ENCODE results near the gene ST6GALNAC1. TPM values are rescaled to one million over a fixed set of nuclear protein-coding genes. Genes with fewer than 3 reads are reported as not detected.

The ST6GALNAC1 gene
- polyA plus RNA-seq, 1 donor (not counting 4 experiments of a cell fraction or from before 2014, with no cell fraction given) = 0.46 TPM

DNA sequence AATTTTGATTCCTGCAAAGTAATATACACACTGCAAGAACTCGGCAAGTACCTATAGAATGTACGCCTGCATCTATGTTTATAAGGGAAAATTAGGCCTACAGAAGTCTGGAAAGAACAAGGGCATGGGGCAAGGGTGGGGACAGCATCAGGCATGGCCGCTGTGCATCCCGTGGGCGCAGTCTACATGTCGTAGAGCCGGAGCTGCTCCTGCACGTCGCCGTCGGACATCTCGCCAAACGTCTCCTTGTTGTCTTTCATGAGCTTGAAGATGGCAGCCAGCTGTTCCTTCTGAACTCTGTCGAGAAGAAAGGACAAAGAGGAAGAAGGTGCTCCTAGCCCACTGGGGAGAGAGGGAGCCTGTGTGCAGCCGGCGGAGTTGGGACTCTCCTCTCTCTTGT is 33.8 kb upstream of the ST6GALNAC1 start:
- Histone ChIP-seq H3K9me3 (ENCODE audit: control insufficient read depth, low read depth, low read length) (no peaks in the 10 kb centered on the region), H3K4me3 (ENCODE audit: control insufficient read depth in 2 of 3, extremely low read depth in 1 of 3, insufficient read depth in 2 of 3, low read depth in 1 of 3, low read length in 3 of 3) (no peak overlapping the region), H2AFZ (ENCODE audit: control insufficient read depth, low read length) (no peak overlapping the region), H3K4me2 (ENCODE audit: control insufficient read depth, extremely low read depth, insufficient read depth, low read depth, low read length) (no peak overlapping the region), H3K9me1 (ENCODE audit: control insufficient read depth, extremely low read depth, insufficient read depth, low read length) (no peaks in the 10 kb centered on the region), H3K36me3 (ENCODE audit: control insufficient read depth in 2 of 2, extremely low read depth in 1 of 2, insufficient read depth in 2 of 2, low read length in 2 of 2) (peaks cover 0 to 1% of the 10 kb centered on the region in 2 experiments), H4K20me1 (ENCODE audit: control insufficient read depth, extremely low read depth, insufficient read depth, low read length) (no peaks in the 10 kb centered on the region), H3K4me1 (ENCODE audit: control insufficient read depth, extremely low read depth, insufficient read depth, low read length) (peaks cover 5% of the 10 kb centered on the region), H3K27ac (ENCODE audit: control insufficient read depth, insufficient read depth, low read length) (no peak overlapping the region), H3K27me3 (ENCODE audit: control insufficient read depth, extremely low read depth, insufficient read depth, low read length) (no peaks in the 10 kb centered on the region), H3K79me2 (ENCODE audit: control insufficient read depth, insufficient read depth, low read length) (no peaks in the 10 kb centered on the region), H3K9ac (ENCODE audit: control insufficient read depth, extremely low read depth, insufficient read depth, low read length) (no peak overlapping the region)
- dilution Hi-C loops (cut with MboI; ENCODE audit: extremely low pct_ligation_motif_present, low sequenced_read_pairs) = no loop called here
- TF ChIP-seq EZH2 (IDR thresholded peaks at IDR 0.05; ENCODE audit: low read length) = no peak
- TF ChIP-seq, protein P1, sequence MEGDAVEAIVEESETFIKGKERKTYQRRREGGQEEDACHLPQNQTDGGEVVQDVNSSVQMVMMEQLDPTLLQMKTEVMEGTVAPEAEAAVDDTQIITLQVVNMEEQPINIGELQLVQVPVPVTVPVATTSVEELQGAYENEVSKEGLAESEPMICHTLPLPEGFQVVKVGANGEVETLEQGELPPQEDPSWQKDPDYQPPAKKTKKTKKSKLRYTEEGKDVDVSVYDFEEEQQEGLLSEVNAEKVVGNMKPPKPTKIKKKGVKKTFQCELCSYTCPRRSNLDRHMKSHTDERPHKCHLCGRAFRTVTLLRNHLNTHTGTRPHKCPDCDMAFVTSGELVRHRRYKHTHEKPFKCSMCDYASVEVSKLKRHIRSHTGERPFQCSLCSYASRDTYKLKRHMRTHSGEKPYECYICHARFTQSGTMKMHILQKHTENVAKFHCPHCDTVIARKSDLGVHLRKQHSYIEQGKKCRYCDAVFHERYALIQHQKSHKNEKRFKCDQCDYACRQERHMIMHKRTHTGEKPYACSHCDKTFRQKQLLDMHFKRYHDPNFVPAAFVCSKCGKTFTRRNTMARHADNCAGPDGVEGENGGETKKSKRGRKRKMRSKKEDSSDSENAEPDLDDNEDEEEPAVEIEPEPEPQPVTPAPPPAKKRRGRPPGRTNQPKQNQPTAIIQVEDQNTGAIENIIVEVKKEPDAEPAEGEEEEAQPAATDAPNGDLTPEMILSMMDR (optimal IDR thresholded peaks at IDR 0.05 in 1 of 3, IDR thresholded peaks at IDR 0.05 in 1 of 3, conservative IDR thresholded peaks at IDR 0.05 in 1 of 3; ENCODE audit: extremely low read depth in 1 of 3, insufficient read depth in 2 of 3, low read length in 3 of 3) = no peak
- DNase-seq (ENCODE audit: low read depth, low spot score) (no peak), FAIRE-seq (no peak)

DNA sequence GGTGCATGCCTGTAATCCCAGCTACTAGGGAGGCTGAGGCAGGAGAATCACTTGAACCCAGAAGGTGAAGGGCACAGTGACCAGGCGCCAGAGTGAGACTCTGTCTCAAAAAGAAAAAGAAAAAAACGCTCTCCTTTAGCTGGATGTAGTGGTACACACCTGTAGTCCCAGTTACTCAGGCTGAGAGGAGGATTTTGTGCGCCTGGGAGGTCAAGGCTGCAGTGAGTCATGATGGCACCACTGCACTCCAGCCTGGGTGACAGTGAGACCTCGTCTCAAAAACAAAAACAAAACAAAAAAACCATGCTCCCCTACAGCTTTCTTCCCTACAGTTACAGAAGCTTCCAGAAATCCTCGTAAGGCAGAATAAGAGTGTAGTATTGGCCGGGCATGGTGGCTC is 33.1 kb upstream of the ST6GALNAC1 start:
- Histone ChIP-seq H3K9ac (ENCODE audit: control insufficient read depth, extremely low read depth, insufficient read depth, low read length) (no peak overlapping the region), H3K36me3 (ENCODE audit: control insufficient read depth in 2 of 2, extremely low read depth in 1 of 2, insufficient read depth in 2 of 2, low read length in 2 of 2) (peaks cover 0 to 1% of the 10 kb centered on the region in 2 experiments), H3K27me3 (ENCODE audit: control insufficient read depth, extremely low read depth, insufficient read depth, low read length) (no peaks in the 10 kb centered on the region), H3K9me3 (ENCODE audit: control insufficient read depth, low read depth, low read length) (no peaks in the 10 kb centered on the region), H3K4me2 (ENCODE audit: control insufficient read depth, extremely low read depth, insufficient read depth, low read depth, low read length) (no peak overlapping the region), H3K27ac (ENCODE audit: control insufficient read depth, insufficient read depth, low read length) (no peak overlapping the region), H2AFZ (ENCODE audit: control insufficient read depth, low read length) (no peak overlapping the region), H3K9me1 (ENCODE audit: control insufficient read depth, extremely low read depth, insufficient read depth, low read length) (no peaks in the 10 kb centered on the region), H3K79me2 (ENCODE audit: control insufficient read depth, insufficient read depth, low read length) (no peaks in the 10 kb centered on the region), H3K4me1 (ENCODE audit: control insufficient read depth, extremely low read depth, insufficient read depth, low read length) (peaks cover 3% of the 10 kb centered on the region), H4K20me1 (ENCODE audit: control insufficient read depth, extremely low read depth, insufficient read depth, low read length) (no peaks in the 10 kb centered on the region), H3K4me3 (ENCODE audit: control insufficient read depth in 2 of 3, extremely low read depth in 1 of 3, insufficient read depth in 2 of 3, low read depth in 1 of 3, low read length in 3 of 3) (no peak overlapping the region)
- no peak for FAIRE-seq
- dilution Hi-C loops (cut with MboI; ENCODE audit: extremely low pct_ligation_motif_present, low sequenced_read_pairs) = no loop called here
- no peak for DNase-seq (ENCODE audit: low read depth, low spot score)
- no peak for TF ChIP-seq EZH2 (IDR thresholded peaks at IDR 0.05; ENCODE audit: low read length)
- TF ChIP-seq, protein P1 (optimal IDR thresholded peaks at IDR 0.05 in 1 of 3, IDR thresholded peaks at IDR 0.05 in 1 of 3, conservative IDR thresholded peaks at IDR 0.05 in 1 of 3; ENCODE audit: extremely low read depth in 1 of 3, insufficient read depth in 2 of 3, low read length in 3 of 3) = no peak
